Activated naive CD8-positive, alpha-beta T cell treated with anti-CD3 and anti-CD28 coated beads, Interleukin-2, amount 50 U/mL, for 24 hours (primary cell): ENCODE measurements around the gene GRIK5.
"Not testable (repeated sequence)": the region's sequence is repeated elsewhere in the genome, so short reads cannot be mapped to it uniquely, and the experiment has no call there.

Experiments used
- ATAC-seq: fragments of 150-1000 bp; cut with Tn5 transposase; one replicate; pipeline ENCODE4 v1.10.0; 2021
- DNase-seq: peaks from one replicate; pipeline ENCODE4 v3.0.0; 2021
- H3K27ac Mint-ChIP-seq: one replicate; pipeline ENCODE4 v1.8.0; 2021; ENCODE audit warnings: mild to moderate bottlenecking, mixed read lengths
- H3K27me3 Mint-ChIP-seq: one replicate; pipeline ENCODE4 v1.8.0; 2021; ENCODE audit warnings: mixed read lengths
- H3K36me3 Mint-ChIP-seq: one replicate; pipeline ENCODE4 v1.8.0; 2021; ENCODE audit warnings: low read depth, mixed read lengths
- H3K4me1 Mint-ChIP-seq: one replicate; pipeline ENCODE4 v1.8.0; 2021; ENCODE audit warnings: mixed read lengths
- H3K4me3 Mint-ChIP-seq: one replicate; pipeline ENCODE4 v1.8.0; 2021; ENCODE audit warnings: mild to moderate bottlenecking, moderate library complexity, mixed read lengths
- H3K9me3 Mint-ChIP-seq: one replicate; pipeline ENCODE4 v1.8.0; 2021; ENCODE audit warnings: mixed read lengths

GRIK5 gene

GRCh38 chr19:41991925-41992569 lies 78.0 kb downstream of the GRIK5 start:
- peaks cover 33% of the 10 kb centered on the region for H3K27me3 Mint-ChIP-seq
- not testable (repeated sequence) for H3K4me3 Mint-ChIP-seq, H3K27ac Mint-ChIP-seq, ATAC-seq, DNase-seq, H3K9me3 Mint-ChIP-seq, H3K36me3 Mint-ChIP-seq
- H3K4me1 Mint-ChIP-seq, result peaks cover 23% of the 10 kb centered on the region

- Mint-ChIP-seq H3K27me3 (peaks cover 24% of the 10 kb centered on the region), H3K4me1 (peaks cover 17% of the 10 kb centered on the region), H3K9me3 (no peaks in the 10 kb centered on the region), H3K4me3 (no peak overlapping the region), H3K27ac (no peak overlapping the region), H3K36me3 (no peaks in the 10 kb centered on the region)
- DNase-seq, result no peak
- no peak for ATAC-seq
Observed at GRCh38 chr19:41991025-41991424, 79.0 kb downstream of the GRIK5 start.

- Mint-ChIP-seq H3K27me3 (peaks cover 20% of the 10 kb centered on the region), H3K36me3 (no peaks in the 10 kb centered on the region), H3K27ac (no peak overlapping the region), H3K4me1 (peaks cover 16% of the 10 kb centered on the region), H3K9me3 (no peaks in the 10 kb centered on the region), H3K4me3 (no peak overlapping the region)
- DNase-seq, result no peak
- ATAC-seq, result no peak
Observed at GRCh38 chr19:41990615-41991014, 79.4 kb downstream of the GRIK5 start.

- Mint-ChIP-seq H3K27ac (no peak overlapping the region), H3K4me1 (peaks cover 11% of the 10 kb centered on the region), H3K9me3 (no peaks in the 10 kb centered on the region), H3K4me3 (no peak overlapping the region), H3K27me3 (peaks cover 15% of the 10 kb centered on the region), H3K36me3 (no peaks in the 10 kb centered on the region)
- ATAC-seq (no peak), DNase-seq (no peak)
Observed at GRCh38 chr19:41990028-41990427, 80.0 kb downstream of the GRIK5 start.

GRCh38 chr19:41988947-41989346 lies 81.1 kb downstream of the GRIK5 start:
- H3K36me3 Mint-ChIP-seq, result no peaks in the 10 kb centered on the region
- no peak for DNase-seq
- no peak overlapping the region for H3K27ac Mint-ChIP-seq
- ATAC-seq, result no peak
- H3K4me1 Mint-ChIP-seq, result peaks cover 5% of the 10 kb centered on the region
- no peak overlapping the region for H3K4me3 Mint-ChIP-seq
- no peaks in the 10 kb centered on the region for H3K9me3 Mint-ChIP-seq
- H3K27me3 Mint-ChIP-seq, result peaks cover 9% of the 10 kb centered on the region

- Mint-ChIP-seq H3K4me1 (no peaks in the 10 kb centered on the region), H3K27ac (no peak overlapping the region), H3K9me3 (no peaks in the 10 kb centered on the region), H3K27me3 (no peaks in the 10 kb centered on the region), H3K36me3 (no peaks in the 10 kb centered on the region), H3K4me3 (no peak overlapping the region)
- DNase-seq, result no peak
- no peak for ATAC-seq
Observed at GRCh38 chr19:41987141-41987860, 82.7 kb downstream of the GRIK5 start.

GRCh38 chr19:41984961-41985360 lies 85.0 kb downstream of the GRIK5 start:
- no peak for ATAC-seq
- H3K27ac Mint-ChIP-seq, result no peak overlapping the region

GRCh38 chr19:41981724-41982123 lies 88.3 kb downstream of the GRIK5 start:
- H3K4me3 Mint-ChIP-seq, result no peak overlapping the region
- no peaks in the 10 kb centered on the region for H3K36me3 Mint-ChIP-seq
- ATAC-seq (no peak), DNase-seq (no peak)
- H3K27me3 Mint-ChIP-seq, result no peaks in the 10 kb centered on the region
- H3K4me1 Mint-ChIP-seq, result no peaks in the 10 kb centered on the region
- no peak overlapping the region for H3K27ac Mint-ChIP-seq
- H3K9me3 Mint-ChIP-seq, result no peaks in the 10 kb centered on the region

More at GRCh38 chr19:41984961-41985360, 85.0 kb downstream of the GRIK5 start:
- DNase-seq, result no peak
- Mint-ChIP-seq H3K4me1 (no peaks in the 10 kb centered on the region), H3K27me3 (no peaks in the 10 kb centered on the region), H3K4me3 (no peak overlapping the region), H3K36me3 (no peaks in the 10 kb centered on the region), H3K9me3 (no peaks in the 10 kb centered on the region)

GRCh38 chr19:41978470-41978869 lies 91.5 kb downstream of the GRIK5 start:
- Mint-ChIP-seq H3K9me3 (no peaks in the 10 kb centered on the region), H3K4me1 (no peaks in the 10 kb centered on the region), H3K36me3 (no peaks in the 10 kb centered on the region), H3K27me3 (no peaks in the 10 kb centered on the region), H3K27ac (no peak overlapping the region), H3K4me3 (no peak overlapping the region)
- DNase-seq (no peak), ATAC-seq (no peak)

- Mint-ChIP-seq H3K27me3 (no peaks in the 10 kb centered on the region), H3K36me3 (no peaks in the 10 kb centered on the region), H3K4me1 (no peaks in the 10 kb centered on the region), H3K9me3 (no peaks in the 10 kb centered on the region), H3K27ac (no peak overlapping the region), H3K4me3 (no peak overlapping the region)
- DNase-seq, result no peak
- no peak for ATAC-seq
Observed at GRCh38 chr19:41977916-41978315, 92.1 kb downstream of the GRIK5 start.

GRCh38 chr19:41974652-41975051 lies 95.4 kb downstream of the GRIK5 start:
- ATAC-seq, result no peak
- no peak overlapping the region for H3K4me3 Mint-ChIP-seq

GRCh38 chr19:41971363-41971762 lies 98.6 kb downstream of the GRIK5 start:
- H3K4me1 Mint-ChIP-seq, result no peaks in the 10 kb centered on the region
- no peaks in the 10 kb centered on the region for H3K9me3 Mint-ChIP-seq
- no peaks in the 10 kb centered on the region for H3K36me3 Mint-ChIP-seq
- H3K27me3 Mint-ChIP-seq, result no peaks in the 10 kb centered on the region
- ATAC-seq (no peak), DNase-seq (no peak)
- H3K27ac Mint-ChIP-seq, result no peak overlapping the region
- H3K4me3 Mint-ChIP-seq, result no peak overlapping the region

More at GRCh38 chr19:41974652-41975051, 95.4 kb downstream of the GRIK5 start:
- no peak overlapping the region for H3K27ac Mint-ChIP-seq
- H3K27me3 Mint-ChIP-seq, result no peaks in the 10 kb centered on the region
- no peaks in the 10 kb centered on the region for H3K36me3 Mint-ChIP-seq
- no peak for DNase-seq
- H3K9me3 Mint-ChIP-seq, result no peaks in the 10 kb centered on the region
- no peaks in the 10 kb centered on the region for H3K4me1 Mint-ChIP-seq

GRCh38 chr19:41969772-41970458 lies 100.1 kb downstream of the GRIK5 start:
- no peaks in the 10 kb centered on the region for H3K36me3 Mint-ChIP-seq
- ATAC-seq (no peak), DNase-seq (no peak)
- H3K9me3 Mint-ChIP-seq, result no peaks in the 10 kb centered on the region
- H3K4me3 Mint-ChIP-seq, result no peak overlapping the region
- no peaks in the 10 kb centered on the region for H3K27me3 Mint-ChIP-seq
- H3K27ac Mint-ChIP-seq, result no peak overlapping the region
- no peaks in the 10 kb centered on the region for H3K4me1 Mint-ChIP-seq

- Mint-ChIP-seq H3K4me1 (no peaks in the 10 kb centered on the region), H3K9me3 (no peaks in the 10 kb centered on the region), H3K4me3 (no peak overlapping the region), H3K27ac (no peak overlapping the region), H3K36me3 (no peaks in the 10 kb centered on the region), H3K27me3 (no peaks in the 10 kb centered on the region)
- no peak for ATAC-seq
- DNase-seq, result no peak
Observed at GRCh38 chr19:41968751-41969595, 101.0 kb downstream of the GRIK5 start.
